OCI-LY3 (cell line): Measurements from ENCODE around the gene TOLLIP.

Source experiments
- H2AFZ ChIP-seq: fragments of 200-600, 300-600 bp; shearing (Covaris generic); 2 replicates; pipeline ENCODE4 v1.6.0; 2014; ENCODE audit warnings: antibody characterized with exemption, low read depth, low read length
- H3K27ac ChIP-seq: fragments of 200-600, 300-600 bp; sonication (generic); 2 replicates; pipeline ENCODE4 v1.5.1; 2014; ENCODE audit warnings: mild to moderate bottlenecking, low read length, moderate library complexity, mixed read lengths
- H3K27me3 ChIP-seq: fragments of 200-600, 300-600 bp; sonication (generic); 2 replicates; pipeline ENCODE4 v1.6.1; 2014; ENCODE audit warnings: low read depth, low read length, mixed read lengths
- H3K36me3 ChIP-seq: fragments of 200-600, 300-600 bp; sonication (generic); replicated peaks from 2 replicates; pipeline ENCODE3; 2014; ENCODE audit warnings: low read depth, low read length, mixed read lengths
- H3K4me1 ChIP-seq: fragments of 300-600, 200-600 bp; sonication (generic); 2 replicates; pipeline ENCODE4 v1.6.1; 2014; ENCODE audit warnings: low read length, mixed read lengths
- H3K4me2 ChIP-seq: fragments of 200-600, 300-600 bp; sonication (generic); 2 replicates; pipeline ENCODE4 v1.6.1; 2014; ENCODE audit warnings: low read length, mixed read lengths
- H3K4me3 ChIP-seq: fragments of 300-600, 200-600 bp; sonication (generic); 2 replicates; pipeline ENCODE4 v1.5.1; 2014; ENCODE audit warnings: antibody characterized with exemption, mild to moderate bottlenecking, low read length, moderate library complexity
- H3K79me2 ChIP-seq: fragments of 300-600, 200-600 bp; shearing (Covaris generic); 2 replicates; pipeline ENCODE4 v1.6.1; 2014; ENCODE audit warnings: mild to moderate bottlenecking, low read length, mixed read lengths
- H3K9ac ChIP-seq: fragments of 300-600, 200-600 bp; shearing (Covaris generic); 2 replicates; pipeline ENCODE4 v1.6.0; 2014; ENCODE audit warnings: mild to moderate bottlenecking, low read length, moderate library complexity
- H3K9me3 ChIP-seq: fragments of 200-600, 300-600 bp; shearing (Covaris generic); 2 replicates; pipeline ENCODE4 v1.6.1; 2014; ENCODE audit warnings: low read length, mixed read lengths; ENCODE audit not compliant: insufficient read depth
- H4K20me1 ChIP-seq: fragments of 200-600, 300-600 bp; sonication (generic); 2 replicates; pipeline ENCODE4 v1.6.1; 2016; ENCODE audit warnings: low read length, mixed read lengths; ENCODE audit not compliant: insufficient read depth
- CTCF ChIP-seq: fragments of 200-600, 300-600 bp; sonication (generic); IDR thresholded peaks from 2 replicates; pipeline ENCODE4 v1.5.1; 2014; ENCODE audit warnings: antibody characterized with exemption, low read length, low read depth
- EZH2phosphoT487 ChIP-seq: fragments of 200-600 bp; shearing (Covaris generic); IDR thresholded peaks from 2 replicates; pipeline ENCODE4 v1.6.1; 2018; ENCODE audit warnings: antibody characterized with exemption, mixed run types, low read depth

Gene TOLLIP

DNA sequence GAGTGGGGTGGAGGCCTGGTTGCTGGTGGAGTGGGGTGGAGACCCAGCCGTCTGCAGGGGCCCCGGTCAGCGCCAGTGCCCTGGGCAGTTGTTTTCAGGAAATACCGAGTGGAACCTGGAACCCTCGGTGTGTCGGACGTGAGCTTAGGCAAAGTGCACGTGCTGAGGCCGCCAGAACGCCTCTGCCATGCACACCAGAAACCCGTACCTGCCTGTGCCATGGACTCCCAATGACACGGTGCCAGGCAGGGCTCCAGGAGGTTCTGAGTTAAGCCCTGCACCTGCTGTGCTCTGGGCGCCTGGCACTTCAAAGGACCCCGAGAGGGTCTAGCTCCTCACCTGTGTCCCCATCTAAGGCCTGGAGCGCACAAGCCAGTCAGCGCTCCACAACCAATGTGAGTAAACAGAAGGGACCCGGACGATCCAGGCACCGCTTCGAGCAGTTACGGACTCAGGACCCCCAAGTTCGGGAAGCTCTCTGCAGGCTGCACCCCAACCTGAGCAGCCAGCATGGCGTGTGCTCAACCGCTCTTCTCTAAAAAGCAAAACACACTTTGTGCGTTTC, 12.3 kb downstream of the TOLLIP start:
- H3K79me2 ChIP-seq: peaks cover 15% of the 10 kb centered on the region; the same call in 1 of the 2 replicates
- peaks cover 4% of the 10 kb centered on the region; the same call in 1 of the 2 replicates for H4K20me1 ChIP-seq
- H3K4me3 ChIP-seq: no peak overlapping the region
- H3K36me3 ChIP-seq: no peaks in the 10 kb centered on the region
- H3K4me2 ChIP-seq: no peak overlapping the region
- no peak overlapping the region for H3K9ac ChIP-seq
- no peaks in the 10 kb centered on the region for H3K4me1 ChIP-seq
- TF ChIP-seq CTCF (no peak), EZH2phosphoT487 (no peak)
- H3K27ac ChIP-seq: no peak overlapping the region
- no peak overlapping the region for H2AFZ ChIP-seq
- H3K9me3 ChIP-seq: no peaks in the 10 kb centered on the region
- no peaks in the 10 kb centered on the region for H3K27me3 ChIP-seq

GRCh38 chr11:1296287-1296686, 13.1 kb downstream of the TOLLIP start:
- H3K9ac ChIP-seq: no peak overlapping the region
- TF ChIP-seq CTCF (no peak), EZH2phosphoT487 (no peak)
- no peaks in the 10 kb centered on the region for H3K4me1 ChIP-seq
- no peaks in the 10 kb centered on the region for H3K36me3 ChIP-seq
- no peak overlapping the region for H3K4me2 ChIP-seq
- H3K27me3 ChIP-seq: no peaks in the 10 kb centered on the region
- no peak overlapping the region for H2AFZ ChIP-seq
- H3K9me3 ChIP-seq: no peaks in the 10 kb centered on the region
- no peak overlapping the region for H3K27ac ChIP-seq
- peaks cover 10% of the 10 kb centered on the region; the same call in 1 of the 2 replicates for H3K79me2 ChIP-seq
- peaks cover 4% of the 10 kb centered on the region; the same call in 1 of the 2 replicates for H4K20me1 ChIP-seq
- H3K4me3 ChIP-seq: no peak overlapping the region

- H3K27me3 ChIP-seq: no peaks in the 10 kb centered on the region
- no peak overlapping the region for H3K27ac ChIP-seq
- H3K4me2 ChIP-seq: no peak overlapping the region
- no peak overlapping the region for H2AFZ ChIP-seq
- H3K4me3 ChIP-seq: no peak overlapping the region
- H4K20me1 ChIP-seq: peaks cover 2% of the 10 kb centered on the region; the same call in 1 of the 2 replicates
- H3K36me3 ChIP-seq: no peaks in the 10 kb centered on the region
- no peaks in the 10 kb centered on the region for H3K9me3 ChIP-seq
- H3K4me1 ChIP-seq: no peaks in the 10 kb centered on the region
- TF ChIP-seq EZH2phosphoT487 (no peak), CTCF (no peak)
- peaks cover 7% of the 10 kb centered on the region; the same call in 1 of the 2 replicates for H3K79me2 ChIP-seq
- H3K9ac ChIP-seq: no peak overlapping the region
Observed at GRCh38 chr11:1295591-1295990, 13.8 kb downstream of the TOLLIP start.

GRCh38 chr11:1295086-1295485, 14.3 kb downstream of the TOLLIP start:
- Histone ChIP-seq H3K36me3 (no peaks in the 10 kb centered on the region), H3K27ac (no peak overlapping the region), H3K4me3 (no peak overlapping the region), H3K4me1 (no peaks in the 10 kb centered on the region), H2AFZ (no peak overlapping the region), H3K9ac (no peak overlapping the region), H4K20me1 (no peaks in the 10 kb centered on the region), H3K79me2 (peaks cover 5% of the 10 kb centered on the region; the same call in 1 of the 2 replicates), H3K9me3 (no peaks in the 10 kb centered on the region), H3K27me3 (no peaks in the 10 kb centered on the region), H3K4me2 (no peak overlapping the region)
- TF ChIP-seq CTCF: no peak
- no peak for TF ChIP-seq EZH2phosphoT487
